Stimulated activated naive CD8-positive, alpha-beta T cell treated with anti-CD3 and anti-CD28 coated beads, Interleukin-15, amount 100 ng/mL, for 72 hours (primary cell): ENCODE measurements around the gene MUC4.

Experiments
- ATAC-seq: fragments of 150-1000 bp; cut with Tn5 transposase; 2 replicates; pipeline ENCODE4 v1.10.0; 2021; ENCODE audit warnings: mild to moderate bottlenecking, moderate library complexity
- DNase-seq, 2 donors: peaks; one replicate each; pipeline ENCODE4 v3.0.0; 2021 to 2022
- H3K27ac Mint-ChIP-seq, 2 donors: one replicate each; pipeline ENCODE4 v1.8.0; 2022; ENCODE audit warnings: mild to moderate bottlenecking in 2 of 2, mixed read lengths in 2 of 2, moderate library complexity in 2 of 2
- H3K27me3 Mint-ChIP-seq: one replicate; pipeline ENCODE4 v1.8.0; 2022; ENCODE audit warnings: mixed read lengths
- H3K4me1 Mint-ChIP-seq: one replicate; pipeline ENCODE4 v1.8.0; 2022; ENCODE audit warnings: mild to moderate bottlenecking, mixed read lengths
- H3K4me3 Mint-ChIP-seq, 2 donors: one replicate each; pipeline ENCODE4 v1.8.0; 2022; ENCODE audit warnings: mild to moderate bottlenecking in 2 of 2, mixed read lengths in 2 of 2, moderate library complexity in 1 of 2
- H3K9me3 Mint-ChIP-seq, 2 donors: one replicate each; pipeline ENCODE4 v1.8.0; 2022; ENCODE audit warnings: mixed read lengths in 2 of 2

MUC4 gene, protein sequence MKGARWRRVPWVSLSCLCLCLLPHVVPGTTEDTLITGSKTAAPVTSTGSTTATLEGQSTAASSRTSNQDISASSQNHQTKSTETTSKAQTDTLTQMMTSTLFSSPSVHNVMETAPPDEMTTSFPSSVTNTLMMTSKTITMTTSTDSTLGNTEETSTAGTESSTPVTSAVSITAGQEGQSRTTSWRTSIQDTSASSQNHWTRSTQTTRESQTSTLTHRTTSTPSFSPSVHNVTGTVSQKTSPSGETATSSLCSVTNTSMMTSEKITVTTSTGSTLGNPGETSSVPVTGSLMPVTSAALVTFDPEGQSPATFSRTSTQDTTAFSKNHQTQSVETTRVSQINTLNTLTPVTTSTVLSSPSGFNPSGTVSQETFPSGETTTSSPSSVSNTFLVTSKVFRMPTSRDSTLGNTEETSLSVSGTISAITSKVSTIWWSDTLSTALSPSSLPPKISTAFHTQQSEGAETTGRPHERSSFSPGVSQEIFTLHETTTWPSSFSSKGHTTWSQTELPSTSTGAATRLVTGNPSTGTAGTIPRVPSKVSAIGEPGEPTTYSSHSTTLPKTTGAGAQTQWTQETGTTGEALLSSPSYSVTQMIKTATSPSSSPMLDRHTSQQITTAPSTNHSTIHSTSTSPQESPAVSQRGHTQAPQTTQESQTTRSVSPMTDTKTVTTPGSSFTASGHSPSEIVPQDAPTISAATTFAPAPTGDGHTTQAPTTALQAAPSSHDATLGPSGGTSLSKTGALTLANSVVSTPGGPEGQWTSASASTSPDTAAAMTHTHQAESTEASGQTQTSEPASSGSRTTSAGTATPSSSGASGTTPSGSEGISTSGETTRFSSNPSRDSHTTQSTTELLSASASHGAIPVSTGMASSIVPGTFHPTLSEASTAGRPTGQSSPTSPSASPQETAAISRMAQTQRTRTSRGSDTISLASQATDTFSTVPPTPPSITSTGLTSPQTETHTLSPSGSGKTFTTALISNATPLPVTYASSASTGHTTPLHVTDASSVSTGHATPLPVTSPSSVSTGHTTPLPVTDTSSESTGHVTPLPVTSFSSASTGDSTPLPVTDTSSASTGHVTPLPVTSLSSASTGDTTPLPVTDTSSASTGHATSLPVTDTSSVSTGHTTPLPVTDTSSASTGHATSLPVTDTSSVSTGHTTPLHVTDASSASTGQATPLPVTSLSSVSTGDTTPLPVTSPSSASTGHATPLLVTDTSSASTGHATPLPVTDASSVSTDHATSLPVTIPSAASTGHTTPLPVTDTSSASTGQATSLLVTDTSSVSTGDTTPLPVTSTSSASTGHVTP (N-terminal part only)

DNA sequence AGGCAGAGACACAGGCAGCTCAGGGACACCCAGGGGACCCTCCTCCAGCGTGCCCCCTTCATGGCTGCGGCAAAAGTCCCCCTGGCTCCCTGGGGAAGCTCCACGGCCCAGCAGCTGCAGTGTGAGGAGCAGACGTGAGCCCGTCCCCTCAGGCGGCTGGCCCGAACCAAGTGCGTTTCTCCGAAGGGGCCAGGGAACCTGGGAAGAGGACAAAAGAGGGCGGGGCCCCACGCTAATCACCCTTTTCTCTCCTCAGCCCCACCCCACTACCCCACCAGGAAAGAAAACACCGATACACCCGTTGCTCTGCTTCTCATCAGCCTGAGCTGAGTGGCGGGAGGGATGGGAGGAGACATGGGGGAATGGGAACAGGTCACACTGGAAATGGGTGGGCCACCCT lies at the start of gene MUC4:
TSS of gene MUC4 (minus strand) at position 174 of the 400 bp plus-strand sequence. CDS start at position 62, 112 bp downstream.
- H3K27me3 Mint-ChIP-seq = peaks cover 23% of the 10 kb centered on the region
- ATAC-seq (no peak), DNase-seq (no peak)
- H3K4me1 Mint-ChIP-seq = peaks cover under 1% of the 10 kb centered on the region
- H3K9me3 Mint-ChIP-seq = no peaks in the 10 kb centered on the region
- no peak within 1 kb of the TSS for H3K4me3 Mint-ChIP-seq
- H3K27ac Mint-ChIP-seq = peak within 1 kb of the TSS; percentile 72 to 79

DNA sequence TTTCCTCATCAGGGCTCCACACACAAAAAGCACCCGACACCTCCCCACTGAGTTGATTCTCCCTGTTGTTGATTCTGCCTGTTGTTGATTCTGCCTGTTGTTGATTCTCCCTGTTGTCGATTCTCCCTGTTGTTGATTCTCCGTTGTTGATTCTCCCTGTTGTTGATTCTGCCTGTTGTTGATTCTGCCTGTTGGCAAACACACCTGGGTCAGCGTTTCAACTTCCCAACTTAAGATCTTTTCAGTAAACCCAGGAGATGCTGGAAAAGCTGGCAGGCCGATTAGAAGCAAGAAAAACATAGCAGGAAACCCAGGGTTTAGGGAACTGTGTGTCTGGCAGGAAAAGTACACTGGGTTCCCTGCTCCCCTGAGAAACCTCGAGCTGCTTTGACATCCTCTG lies 48.7 kb upstream of the MUC4 start:
- Mint-ChIP-seq H3K4me3 (no peak overlapping the region), H3K27ac (no peak overlapping the region), H3K4me1 (peaks cover 31% of the 10 kb centered on the region)

DNA sequence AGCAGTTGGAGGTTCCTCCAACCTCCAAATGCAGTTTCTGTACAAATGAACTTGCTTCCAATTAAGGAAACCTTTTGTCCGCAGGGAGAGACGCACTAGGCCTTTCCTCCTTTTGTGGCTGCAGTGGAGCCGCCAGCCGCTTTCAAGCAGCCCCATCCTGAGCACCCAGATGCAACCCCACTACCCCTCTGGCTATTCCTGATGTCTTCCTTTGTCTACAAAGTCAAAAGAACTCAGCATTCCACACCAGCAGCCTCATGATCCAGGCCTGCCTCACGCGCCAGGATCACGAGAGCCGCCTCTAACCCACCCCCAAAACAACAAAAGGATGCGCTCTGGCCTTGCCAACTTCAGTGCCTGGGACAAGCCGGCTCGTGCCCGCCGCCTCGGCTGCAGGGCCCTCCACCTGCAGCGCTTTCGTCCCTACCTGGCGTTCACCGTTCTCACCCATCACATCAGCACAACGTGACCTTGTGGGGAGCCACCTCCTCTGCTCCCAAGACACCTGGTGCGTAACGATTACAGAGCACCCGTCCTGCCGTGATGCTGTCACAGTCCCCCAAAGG lies 48.2 kb upstream of the MUC4 start:
- ATAC-seq (no peak), DNase-seq (no peak)

More for the DNA sequence above, 48.7 kb upstream of the MUC4 start:
- DNase-seq (no peak), ATAC-seq (no peak)
- H3K9me3 Mint-ChIP-seq = no peaks in the 10 kb centered on the region
- peaks cover 33% of the 10 kb centered on the region for H3K27me3 Mint-ChIP-seq

DNA sequence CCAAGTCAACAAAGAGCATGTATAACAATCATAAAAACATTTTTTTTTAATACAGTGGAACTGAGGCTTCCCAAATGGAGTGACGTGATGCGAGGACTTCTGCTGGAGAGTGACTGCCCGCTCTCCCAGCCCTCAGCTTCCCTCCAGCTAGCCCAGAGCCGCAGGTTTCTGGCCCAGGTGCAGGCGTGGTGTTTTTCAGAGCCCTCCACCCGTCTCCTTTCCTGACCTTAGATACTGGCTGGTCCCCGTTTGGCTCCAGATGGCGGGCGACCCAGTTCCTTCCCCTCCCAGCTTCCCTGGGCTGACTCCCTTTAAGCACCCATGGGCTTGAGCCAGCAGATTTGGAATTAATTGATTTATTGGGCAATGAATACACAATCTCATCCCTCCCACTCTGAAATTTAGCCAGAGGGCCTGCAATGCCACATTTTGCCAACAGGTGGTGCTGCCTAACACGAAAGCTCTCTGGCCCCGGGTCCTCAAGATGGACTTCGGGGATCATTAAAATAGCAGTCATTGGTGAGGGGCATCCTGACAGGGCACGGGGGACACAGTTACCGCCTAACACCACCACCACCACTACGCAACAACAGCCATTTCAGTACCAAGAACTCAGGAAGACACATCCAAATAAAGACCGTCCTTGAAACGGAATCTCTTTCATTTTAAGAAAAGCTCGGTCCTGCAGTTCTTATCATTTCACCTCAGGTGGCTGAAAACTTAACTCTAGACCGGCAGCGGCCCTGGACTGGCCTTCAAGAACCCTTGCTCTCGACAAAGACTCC lies 47.5 kb upstream of the MUC4 start:
- Mint-ChIP-seq H3K4me1 (peaks cover 31% of the 10 kb centered on the region), H3K9me3 (no peaks in the 10 kb centered on the region), H3K4me3 (peak overlapping the region; percentile 68 to 81), H3K27ac (peak overlapping the region in 1 of 2 donors; percentile 87), H3K27me3 (peaks cover 38% of the 10 kb centered on the region)
- DNase-seq (peak; percentile 74 to 75), ATAC-seq (peak; percentile 41)

More for the DNA sequence above, 48.2 kb upstream of the MUC4 start:
- H3K27ac Mint-ChIP-seq = peak overlapping the region in 1 of 2 donors; percentile 61
- H3K4me1 Mint-ChIP-seq = peaks cover 31% of the 10 kb centered on the region
- peaks cover 37% of the 10 kb centered on the region for H3K27me3 Mint-ChIP-seq
- no peaks in the 10 kb centered on the region for H3K9me3 Mint-ChIP-seq
- H3K4me3 Mint-ChIP-seq = peak overlapping the region in 1 of 2 donors; percentile 81

DNA sequence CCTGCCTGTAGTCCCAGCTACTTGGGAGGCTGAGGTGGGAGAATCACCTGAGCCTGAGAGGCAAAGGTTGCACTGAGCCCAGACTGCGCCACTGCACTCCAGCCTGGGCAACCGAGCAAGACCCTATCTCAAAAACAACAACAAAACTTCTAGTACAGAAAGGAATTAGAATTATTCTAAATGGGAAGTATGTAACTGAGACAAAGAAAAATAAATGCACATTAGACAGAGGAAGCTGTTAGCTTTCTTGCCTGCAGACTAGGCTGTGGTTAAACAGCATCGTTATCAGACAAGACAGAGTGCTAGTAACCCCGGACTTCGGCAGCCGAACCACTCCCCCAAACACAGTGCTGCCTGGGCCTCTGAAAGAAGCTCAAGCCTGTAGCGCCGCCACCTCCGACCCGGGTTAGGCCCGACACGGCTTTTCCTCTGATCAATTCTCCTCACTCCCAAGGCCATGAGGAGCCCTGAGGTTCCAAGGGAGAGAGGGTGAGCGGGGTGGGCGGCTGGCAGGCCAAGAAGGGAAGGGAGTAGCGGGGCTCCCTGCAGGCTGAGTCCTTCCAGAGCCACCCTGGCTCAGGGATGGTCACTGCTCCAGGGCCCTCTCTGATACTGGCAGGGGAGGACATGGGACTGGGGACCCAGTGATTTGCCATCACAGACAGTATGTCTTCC lies 44.8 kb upstream of the MUC4 start:
- Mint-ChIP-seq H3K27ac (no peak overlapping the region), H3K4me3 (no peak overlapping the region), H3K4me1 (peaks cover 23% of the 10 kb centered on the region), H3K27me3 (peaks cover 52% of the 10 kb centered on the region), H3K9me3 (no peaks in the 10 kb centered on the region)
- DNase-seq = no peak
- peak; percentile 14 for ATAC-seq

DNA sequence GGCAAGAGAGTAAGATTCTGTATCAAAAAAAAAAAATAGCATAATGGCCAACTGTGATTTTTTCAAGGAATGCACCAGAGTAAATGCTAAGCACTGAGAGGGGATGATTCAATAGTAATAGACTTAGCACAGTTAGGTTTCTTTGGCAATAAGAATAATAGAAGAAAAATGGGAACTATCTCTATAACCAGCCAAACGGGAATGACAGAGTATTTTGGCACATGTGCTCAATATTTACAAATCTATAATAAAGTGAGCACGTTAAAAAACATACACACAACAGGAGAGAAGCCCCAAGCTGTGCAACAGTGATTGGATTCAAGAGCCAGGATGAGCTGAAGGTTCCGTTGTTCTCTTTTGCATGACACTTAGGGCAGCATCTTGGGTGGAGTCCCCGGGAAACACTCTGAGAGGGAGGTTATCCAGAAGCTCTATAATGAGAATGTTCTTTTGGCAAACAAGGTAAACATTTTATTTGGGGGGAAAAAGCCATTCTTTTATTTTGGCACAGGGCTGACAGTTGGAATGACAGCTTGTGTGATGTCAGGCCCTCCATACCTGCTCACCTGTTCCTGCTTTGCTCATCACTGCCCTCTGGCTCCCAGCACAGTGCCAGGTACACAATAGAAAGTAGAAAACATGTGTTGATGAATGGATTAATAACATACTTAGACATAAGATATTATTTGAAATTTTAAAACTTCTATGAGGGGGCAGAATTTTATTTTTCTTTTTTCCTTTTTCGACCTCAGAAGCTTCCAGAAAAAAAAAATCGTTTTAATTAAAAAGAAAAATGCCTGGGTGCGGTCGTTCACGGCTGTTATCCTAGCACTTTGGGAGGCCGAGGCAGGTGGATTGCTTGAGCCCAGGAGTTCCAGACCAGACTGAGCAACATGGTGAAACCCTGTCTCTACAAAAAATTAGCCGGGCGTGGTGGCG lies 44.0 kb upstream of the MUC4 start:
- ATAC-seq = no peak
- Mint-ChIP-seq H3K9me3 (no peaks in the 10 kb centered on the region), H3K4me3 (no peak overlapping the region), H3K27me3 (peaks cover 56% of the 10 kb centered on the region), H3K4me1 (peaks cover 29% of the 10 kb centered on the region), H3K27ac (no peak overlapping the region)
- DNase-seq = no peak

DNA sequence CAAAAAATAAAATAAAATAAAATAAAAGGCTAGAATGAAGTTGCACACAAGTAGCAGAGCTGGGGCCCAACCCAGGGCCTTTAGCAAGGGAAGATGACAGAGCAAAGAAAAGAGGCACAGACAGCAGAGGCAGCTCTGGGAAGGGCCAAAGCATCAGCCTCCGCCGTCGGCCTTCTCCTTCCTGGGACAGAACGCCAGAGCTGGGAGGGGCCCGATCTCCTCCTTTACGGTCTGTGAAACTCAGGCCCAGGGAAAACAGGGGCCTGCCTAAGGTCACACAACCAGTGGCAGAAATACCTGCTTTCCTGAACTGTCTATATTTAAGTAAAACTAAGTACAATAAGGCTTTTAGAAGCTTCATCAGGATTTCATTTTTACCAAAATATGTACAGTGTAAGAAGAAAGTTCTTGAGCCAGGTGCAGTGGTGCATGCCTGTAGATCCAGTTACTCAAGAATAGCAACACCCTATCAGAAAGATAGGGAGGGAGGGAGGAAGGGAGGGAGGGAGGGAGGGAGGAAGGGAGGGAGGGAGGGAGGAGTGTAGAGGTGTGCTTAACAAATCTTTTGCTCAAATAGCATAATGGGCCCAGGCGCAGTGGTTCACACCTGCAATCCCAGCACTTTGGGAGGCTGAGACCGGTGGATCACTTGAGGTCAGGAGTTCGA lies 43.0 kb upstream of the MUC4 start:
- ATAC-seq (no peak), DNase-seq (no peak)
- peaks cover 46% of the 10 kb centered on the region for H3K27me3 Mint-ChIP-seq
- no peak overlapping the region for H3K4me3 Mint-ChIP-seq
- H3K9me3 Mint-ChIP-seq = no peaks in the 10 kb centered on the region
- H3K27ac Mint-ChIP-seq = no peak overlapping the region
- peaks cover 20% of the 10 kb centered on the region for H3K4me1 Mint-ChIP-seq

DNA sequence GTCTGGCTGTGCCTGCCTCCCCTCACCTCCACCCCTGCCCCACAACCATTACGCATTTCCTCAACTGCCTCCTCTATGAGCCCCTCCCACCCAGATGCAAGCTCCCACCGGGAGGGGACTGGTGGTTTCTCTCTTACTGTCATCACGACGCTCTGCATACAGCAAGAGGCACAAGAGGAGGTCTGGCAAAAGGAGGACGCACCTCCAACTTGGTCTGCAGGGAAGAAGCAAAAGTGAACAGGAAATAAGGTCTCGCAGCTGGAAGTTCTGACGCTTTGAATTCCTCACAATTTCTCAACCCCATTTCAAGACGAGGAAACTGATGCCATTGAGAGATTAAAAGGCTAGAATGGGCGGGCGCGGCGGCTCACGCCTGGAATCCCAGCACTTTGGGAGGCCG lies 42.3 kb upstream of the MUC4 start:
- Mint-ChIP-seq H3K27me3 (peaks cover 39% of the 10 kb centered on the region), H3K4me1 (peaks cover 12% of the 10 kb centered on the region), H3K4me3 (no peak overlapping the region), H3K9me3 (no peaks in the 10 kb centered on the region), H3K27ac (no peak overlapping the region)
- no peak for DNase-seq
- no peak for ATAC-seq

DNA sequence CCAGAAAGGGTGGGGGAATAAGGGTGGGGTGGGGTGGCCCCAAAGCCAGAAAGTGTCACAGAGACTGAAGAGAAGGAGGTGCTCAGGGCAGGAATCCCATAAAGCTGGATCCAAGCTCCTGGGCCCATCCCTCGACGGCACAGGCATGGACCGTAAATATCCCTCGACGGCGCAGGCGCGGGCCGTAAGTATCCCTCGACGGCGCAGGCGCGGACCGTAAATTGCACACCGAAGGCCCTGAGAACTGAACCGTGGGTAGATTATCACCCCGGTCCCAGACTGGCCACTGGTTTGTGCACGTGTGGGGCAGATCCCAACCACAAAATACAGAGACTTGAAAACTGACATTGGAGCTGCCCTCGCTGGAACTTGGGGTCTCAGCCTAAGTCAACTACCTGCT lies 41.3 kb upstream of the MUC4 start:
- ATAC-seq (no peak), DNase-seq (no peak)
- Mint-ChIP-seq H3K4me3 (no peak overlapping the region), H3K27me3 (peaks cover 37% of the 10 kb centered on the region), H3K9me3 (no peaks in the 10 kb centered on the region), H3K4me1 (peaks cover 11% of the 10 kb centered on the region), H3K27ac (no peak overlapping the region)

DNA sequence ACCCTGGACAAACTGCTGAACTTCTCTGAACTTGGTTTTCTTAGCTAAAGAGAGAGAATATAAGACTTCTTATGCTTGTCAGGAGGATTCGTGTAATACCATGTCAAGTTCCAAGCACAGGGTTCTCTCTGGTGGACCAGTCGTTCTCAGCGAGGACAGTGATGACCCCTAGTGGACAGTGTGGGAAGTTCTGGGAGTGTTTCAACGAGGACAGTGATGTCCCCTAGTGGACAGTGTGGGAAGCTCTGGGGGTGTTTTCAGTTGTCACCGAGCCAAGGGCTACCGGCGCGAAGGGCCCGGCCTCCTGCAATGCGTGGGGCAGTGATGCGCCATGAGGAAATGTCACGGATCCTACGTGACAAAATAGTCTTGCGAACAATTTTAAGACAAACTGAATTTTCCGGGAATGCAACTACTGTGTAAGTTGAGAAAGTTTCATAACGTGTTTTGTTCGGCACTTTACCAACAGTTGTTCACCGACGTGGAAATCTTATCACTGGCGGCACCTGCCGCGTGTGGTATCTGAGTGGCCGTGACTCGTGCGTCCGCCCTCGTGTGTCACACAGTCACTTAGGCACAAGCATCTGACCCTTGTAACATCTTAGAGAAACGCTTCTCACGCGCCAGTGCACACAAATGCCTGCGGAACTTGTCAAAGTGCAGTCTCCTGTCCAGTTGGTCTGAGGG lies 39.3 kb upstream of the MUC4 start:
- peaks cover 6% of the 10 kb centered on the region for H3K4me1 Mint-ChIP-seq
- H3K27me3 Mint-ChIP-seq = peaks cover 29% of the 10 kb centered on the region
- ATAC-seq (peak; percentile 86), DNase-seq (peak; percentile 88 to 90)
- no peak overlapping the region for H3K27ac Mint-ChIP-seq
- H3K4me3 Mint-ChIP-seq = peak overlapping the region in 1 of 2 donors; percentile 36
- no peaks in the 10 kb centered on the region for H3K9me3 Mint-ChIP-seq

DNA sequence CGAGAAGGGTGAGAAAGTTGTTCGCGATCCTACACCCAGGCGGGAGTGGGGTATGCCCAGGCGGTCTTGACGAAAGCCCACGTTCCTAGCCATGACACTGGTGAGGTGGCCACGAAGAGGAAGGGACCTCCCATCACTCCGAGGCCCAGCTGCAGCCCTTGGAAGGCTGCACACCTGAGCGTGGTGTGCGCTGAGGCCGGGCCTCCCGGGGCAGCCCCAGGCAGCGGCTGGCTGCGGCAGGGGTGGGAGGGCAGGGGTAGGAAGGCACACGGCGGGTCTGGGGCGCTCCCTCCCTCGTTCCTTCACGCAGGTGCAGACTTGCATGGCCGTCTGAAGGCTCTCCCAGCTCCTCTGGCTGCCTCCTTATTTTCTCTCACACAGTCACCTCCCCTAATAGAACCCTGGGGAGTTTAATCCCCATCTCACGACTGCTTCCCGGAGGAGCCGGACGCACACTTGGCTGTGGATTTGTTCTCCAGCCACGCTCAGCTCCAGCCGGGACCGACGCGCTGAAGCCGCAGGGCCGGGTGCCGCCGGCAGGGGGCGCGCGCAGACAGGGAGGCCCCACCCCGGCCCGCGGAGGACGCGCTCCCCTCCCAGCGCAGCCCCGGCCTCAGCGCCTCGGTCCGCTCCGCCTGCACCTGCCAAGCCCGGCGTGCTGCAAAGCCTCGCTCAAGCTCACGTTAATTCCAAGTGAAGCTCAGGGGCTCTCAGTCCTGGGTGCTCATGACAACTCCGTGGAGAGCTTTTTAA lies 37.8 kb upstream of the MUC4 start:
- H3K4me3 Mint-ChIP-seq = peak overlapping the region in 1 of 2 donors; percentile 69
- H3K4me1 Mint-ChIP-seq = peaks cover 6% of the 10 kb centered on the region
- ATAC-seq (peak; percentile 76), DNase-seq (peak in 1 of 2 donors; percentile 66)
- no peak overlapping the region for H3K27ac Mint-ChIP-seq
- H3K9me3 Mint-ChIP-seq = no peaks in the 10 kb centered on the region
- peaks cover 20% of the 10 kb centered on the region for H3K27me3 Mint-ChIP-seq
